GM21717 (cell line): ENCODE measurements around the gene PSMB8.
"Not testable (repeated sequence)": the region's sequence is repeated elsewhere in the genome, so short reads cannot be mapped to it uniquely, and the experiment has no call there.

Source experiments
- ATAC-seq: cut with Tn5 transposase; IDR thresholded peaks from one replicate; pipeline ENCODE4 v1.9.1; 2021; ENCODE audit warnings: mild to moderate bottlenecking, moderate library complexity; ENCODE audit not compliant: unreplicated experiment

PSMB8 gene

GRCh38 chr6:32843979-32844838 lies at the start of gene PSMB8:
PSMB8 (minus strand) TSS chr6:32844047; CDS start chr6:32843996, 51 bp downstream.
- ATAC-seq = peak; percentile 43

DNA sequence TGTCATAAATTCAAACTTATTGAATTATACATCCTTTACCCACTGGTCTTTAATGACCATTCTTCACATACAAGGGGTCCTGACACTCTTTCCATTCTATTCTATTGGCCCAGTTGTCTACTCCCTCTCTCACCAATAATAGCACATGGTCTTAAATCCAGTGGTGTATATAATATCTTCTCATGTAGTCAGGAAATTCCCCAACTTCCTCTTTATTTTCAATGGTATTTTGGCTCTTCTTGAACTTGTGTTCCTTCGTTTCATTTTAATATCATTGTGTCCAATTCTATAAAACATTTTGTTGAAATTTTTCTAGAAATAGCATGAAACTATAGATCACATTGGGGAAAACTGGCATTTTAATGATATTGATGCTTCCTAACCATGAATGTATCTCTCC lies 47.0 kb upstream of the PSMB8 start:
- ATAC-seq = no peak

DNA sequence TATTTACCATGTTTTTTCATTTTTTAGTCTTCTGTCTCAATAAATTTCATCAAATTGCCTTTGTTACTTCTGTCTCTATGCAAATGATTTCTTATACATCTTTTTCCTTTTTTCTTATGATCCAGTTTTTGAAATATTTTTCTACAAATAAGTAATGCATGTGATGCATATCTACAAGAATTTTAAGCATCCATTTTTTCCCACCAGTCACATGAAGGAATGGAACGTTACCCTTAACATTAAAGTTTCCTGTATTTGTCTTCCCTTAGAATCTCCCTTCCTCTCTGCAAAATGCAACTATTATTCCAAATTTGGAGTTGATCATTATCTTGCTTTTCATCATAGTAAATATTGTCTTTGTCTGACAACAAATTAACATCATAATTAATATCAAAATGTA lies 45.7 kb upstream of the PSMB8 start:
- ATAC-seq = no peak

- no peak for ATAC-seq
These were observed 44.7 kb upstream of the PSMB8 start for GRCh38 chr6:32888576-32888975.

DNA sequence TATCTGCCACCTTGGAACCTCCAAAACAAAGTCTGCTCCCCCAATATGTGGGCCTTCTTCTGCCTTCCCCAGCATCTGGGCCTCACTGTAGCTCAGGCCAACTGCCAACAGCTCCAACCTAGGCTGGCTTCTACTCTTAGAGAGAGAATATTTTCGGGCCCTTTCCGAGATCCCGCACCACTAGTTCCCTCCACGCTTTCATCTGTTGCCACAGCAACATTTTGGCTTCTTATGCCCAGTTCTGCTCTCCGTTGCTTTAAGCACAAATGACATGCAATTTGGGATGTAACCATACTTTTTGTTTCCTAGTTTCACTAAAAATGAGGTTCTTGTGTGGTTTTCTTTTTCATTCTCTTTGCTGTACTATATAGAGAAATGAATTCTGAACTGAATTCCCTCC lies 43.8 kb upstream of the PSMB8 start:
- no peak for ATAC-seq

- ATAC-seq = no peak
These were observed 43.0 kb upstream of the PSMB8 start for GRCh38 chr6:32886681-32887383.

DNA sequence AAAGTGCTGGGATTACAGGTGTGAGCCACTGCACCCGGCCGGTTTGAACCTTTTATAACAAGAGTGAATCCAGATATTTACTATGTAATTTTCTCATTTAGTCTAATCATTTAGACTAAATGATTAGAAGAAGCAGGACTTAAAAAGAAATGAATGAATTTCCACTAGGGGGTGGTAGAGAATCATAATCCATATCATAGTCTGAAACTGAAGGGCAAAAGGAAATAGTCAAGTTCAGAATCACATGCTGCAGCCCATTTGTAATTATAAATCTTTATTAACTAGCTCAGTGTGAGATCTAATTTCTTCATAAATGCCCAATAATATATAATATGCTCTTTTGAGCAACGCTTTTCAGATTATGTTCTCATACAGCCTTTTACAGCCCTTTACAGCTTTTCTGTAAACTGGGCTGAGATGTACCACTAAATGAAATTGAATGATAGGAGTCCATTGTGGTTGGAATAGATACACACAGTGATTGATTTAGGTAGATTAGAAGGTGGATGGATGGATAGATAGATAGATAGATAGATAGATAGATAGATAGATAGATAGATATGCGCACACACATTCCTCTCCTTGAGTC lies 41.9 kb upstream of the PSMB8 start:
- no peak for ATAC-seq

DNA sequence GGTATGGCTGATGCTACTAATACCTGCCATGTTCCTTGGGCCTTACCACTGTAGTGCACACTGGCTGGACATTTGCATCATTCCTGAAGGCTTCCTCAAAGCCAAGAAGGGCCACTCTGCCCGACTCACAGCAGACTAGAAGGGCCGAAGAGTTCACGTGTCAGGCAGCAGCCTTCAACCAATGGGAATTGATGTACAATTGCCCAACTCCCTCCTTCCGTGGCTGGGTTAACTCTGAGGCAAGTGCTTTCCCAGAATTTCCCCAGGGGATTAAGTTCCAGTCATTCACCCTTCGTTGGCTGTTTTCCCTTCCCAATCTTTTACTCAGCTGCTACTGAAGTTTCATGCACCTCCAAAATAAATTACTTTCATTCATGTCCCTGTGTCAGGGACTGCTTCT lies 39.9 kb upstream of the PSMB8 start:
- ATAC-seq = no peak

DNA sequence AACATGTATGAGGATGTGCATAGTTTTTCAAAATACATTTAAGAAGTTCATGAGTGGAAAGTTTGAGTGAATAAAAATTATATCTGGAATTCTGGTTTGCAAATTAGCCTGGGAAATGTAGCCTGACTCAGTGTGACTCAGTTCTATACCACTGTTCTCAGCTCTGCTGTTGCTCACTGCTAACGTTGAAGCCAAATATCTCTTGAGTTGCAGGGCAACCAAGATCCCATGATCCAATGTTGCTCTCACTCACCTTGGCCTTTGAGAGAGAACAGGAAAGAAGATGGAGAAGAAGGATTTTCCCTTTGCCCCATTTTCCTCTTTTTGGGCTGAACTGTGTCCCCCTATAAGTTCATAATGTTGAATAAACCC lies 39.0 kb upstream of the PSMB8 start:
- ATAC-seq = no peak

- not testable (repeated sequence) for ATAC-seq
These were observed 37.1 kb upstream of the PSMB8 start for GRCh38 chr6:32880962-32881361.

DNA sequence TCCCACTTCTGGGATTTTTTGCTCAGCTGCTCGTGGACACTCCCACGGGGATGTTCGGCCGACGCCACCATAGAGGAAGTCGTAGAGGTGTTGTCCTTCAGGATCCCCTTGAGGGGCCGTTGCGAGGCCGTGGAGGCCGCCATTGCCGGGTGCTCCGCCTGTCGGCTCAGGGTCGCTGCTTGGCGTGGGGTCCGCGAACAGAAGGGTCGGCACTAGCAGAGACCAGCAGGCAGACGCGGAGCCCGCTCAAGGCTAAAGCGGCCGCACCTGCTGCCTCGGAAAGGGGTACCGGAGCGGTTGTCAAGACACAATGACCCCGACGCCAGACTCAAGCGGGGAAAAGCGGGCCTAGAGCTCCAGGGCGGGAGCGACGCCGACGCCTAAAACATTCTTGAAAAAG lies 35.8 kb upstream of the PSMB8 start:
- ATAC-seq = no peak

GRCh38 chr6:32876603-32877002 lies 32.8 kb upstream of the PSMB8 start:
- no peak for ATAC-seq

DNA sequence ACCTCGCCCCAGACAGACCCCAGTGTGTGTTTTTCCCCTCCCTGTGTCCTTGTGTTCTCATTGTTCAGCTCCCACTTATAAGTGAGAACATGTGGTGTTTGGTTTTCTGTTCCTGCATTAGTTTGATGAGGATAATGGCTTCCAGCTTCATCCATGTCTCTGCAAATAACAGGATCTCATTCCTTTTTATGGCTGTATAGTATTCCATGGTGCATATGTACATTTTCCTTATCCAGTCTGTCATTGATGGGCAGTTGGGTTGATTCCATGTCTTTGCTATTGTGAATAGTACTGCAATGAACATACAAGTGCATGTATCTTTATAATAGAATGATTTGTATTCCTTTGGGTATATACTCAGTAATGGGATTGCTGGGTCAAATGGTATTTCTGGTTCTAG lies 30.1 kb upstream of the PSMB8 start:
- ATAC-seq = not testable (repeated sequence)

GRCh38 chr6:32868257-32868788 lies 24.5 kb upstream of the PSMB8 start:
- ATAC-seq = no peak

GRCh38 chr6:32867554-32868256 lies 23.9 kb upstream of the PSMB8 start:
- ATAC-seq = no peak

DNA sequence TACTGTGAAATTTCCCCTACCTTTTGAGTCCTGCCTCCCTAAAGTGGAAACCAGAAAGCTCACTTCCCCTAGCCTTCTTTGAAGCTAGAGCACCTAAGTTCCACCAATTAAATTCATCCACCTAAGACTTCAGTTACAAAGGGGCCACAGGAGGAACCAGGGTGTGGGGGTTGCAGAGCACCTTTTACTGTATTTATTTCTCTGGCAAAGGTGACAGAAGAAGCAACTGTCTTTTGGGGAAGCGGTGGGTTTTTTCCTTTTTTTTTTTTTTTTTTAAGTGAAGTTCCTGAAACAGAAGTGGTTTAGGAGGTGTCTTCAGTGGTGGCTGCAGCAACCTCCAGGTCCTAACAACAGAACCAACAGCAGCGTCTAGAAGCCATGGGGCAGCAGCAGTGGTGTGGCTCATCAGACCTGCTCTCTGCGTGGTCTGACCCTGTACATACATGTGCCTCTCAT lies 23.2 kb upstream of the PSMB8 start:
- no peak for ATAC-seq

DNA sequence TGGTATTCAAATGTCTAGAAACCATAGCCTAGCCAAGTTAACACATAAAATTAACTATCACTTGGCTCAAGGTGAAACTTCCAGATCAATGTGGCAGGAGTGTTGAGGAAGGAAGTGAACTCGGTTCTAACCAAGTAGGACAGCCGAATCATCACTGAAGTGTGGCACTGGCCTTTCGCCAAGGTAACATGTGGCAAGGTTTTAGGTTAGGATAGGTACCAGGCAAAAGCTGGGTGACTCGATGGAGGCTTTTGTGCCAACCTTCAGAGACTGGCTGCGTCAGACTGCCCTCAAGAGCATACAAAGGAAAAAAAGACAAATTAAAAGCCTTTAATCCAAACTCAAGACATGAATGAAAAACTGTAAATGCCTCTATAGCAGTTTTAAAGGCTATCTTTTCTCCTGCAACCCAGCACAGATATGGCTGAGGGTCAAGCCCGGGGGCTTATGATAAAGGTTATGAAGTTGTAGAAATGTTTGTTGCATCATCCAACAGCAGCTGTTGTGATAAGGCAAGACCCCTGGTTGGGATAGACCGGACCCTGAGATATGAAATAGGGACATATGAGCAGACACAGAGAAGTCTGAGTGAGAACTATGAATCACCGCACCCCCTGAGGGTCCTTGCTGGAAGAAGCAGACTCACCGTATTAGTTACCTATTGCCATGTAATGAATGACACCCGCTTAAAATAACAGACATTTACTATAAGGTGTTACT lies 22.0 kb upstream of the PSMB8 start:
- no peak for ATAC-seq

GRCh38 chr6:32862725-32863124 lies 18.9 kb upstream of the PSMB8 start:
- no peak for ATAC-seq

GRCh38 chr6:32860674-32861073 lies 16.8 kb upstream of the PSMB8 start:
- no peak for ATAC-seq

- ATAC-seq = no peak
These were observed 14.3 kb upstream of the PSMB8 start for GRCh38 chr6:32858194-32858593.
